ENCODE data around the gene EYA3. TPM values are rescaled to one million over a fixed set of nuclear protein-coding genes. Genes with fewer than 3 reads are reported as not detected.

The EYA3 gene
- total and polyA plus RNA-seq, 2 of the 4 experiments (the other 2 are of a cell fraction) = 9.1 to 17.6 TPM

DNA sequence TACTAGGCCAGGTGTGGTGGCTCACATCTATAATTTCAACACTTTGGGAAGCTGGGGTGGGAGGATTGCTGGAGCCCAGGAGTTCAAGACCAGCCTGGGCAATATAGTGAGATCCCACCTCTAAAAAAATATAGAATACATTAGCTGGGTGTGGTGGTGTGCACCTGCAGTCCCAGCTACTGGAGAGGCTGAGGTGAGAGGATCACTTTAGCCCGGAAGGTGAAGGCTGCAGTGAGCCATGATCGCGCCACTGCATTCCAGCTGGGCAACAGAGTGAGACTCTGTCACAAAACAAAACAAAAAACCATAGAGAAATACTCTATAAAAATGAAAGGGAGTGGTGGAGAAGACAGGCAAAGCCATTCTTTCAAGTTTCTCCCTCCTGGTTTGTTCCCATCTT lies 62.1 kb downstream of the EYA3 start:
- ChIA-PET CTCF (interaction anchor here (1.2 kb wide), 1 partner anchor 12 kb away, joined by 3 read pairs; no protein-coding TSS in a partner anchor), POLR2A (ENCODE audit: unreplicated experiment) (no interaction called here)
- DNase-seq (no peak), ATAC-seq (ENCODE audit: low read depth) (no peak)
- no peak overlapping the region for H3K9ac ChIP-seq (ENCODE audit: low read depth, low read length)
- in situ Hi-C loops (cut with MboI; ENCODE audit: low sequenced_read_pairs) = no loop called here
- no peaks in the 10 kb centered on the region; the same call in 1 of the 2 replicates for H3K36me3 ChIP-seq (ENCODE audit: control insufficient read depth, insufficient read depth, low read length)
- H3K23ac ChIP-seq (ENCODE audit: low read depth, low read length) = no peak overlapping the region
- no peak overlapping the region for H2BK5ac ChIP-seq (ENCODE audit: low read depth, low read length, poor library complexity, severe bottlenecking)
- peaks cover 6% of the 10 kb centered on the region for H3K9me1 ChIP-seq (ENCODE audit: insufficient read depth, low read length)
- no peak overlapping the region for H4K5ac ChIP-seq (ENCODE audit: low read depth, low read length)
- H2AFZ ChIP-seq (replicated peaks; ENCODE audit: low read length, poor library complexity) = no peak overlapping the region
- H2BK15ac ChIP-seq (ENCODE audit: low read depth, low read length) = no peak overlapping the region
- H3K27ac ChIP-seq (ENCODE audit: insufficient read depth, low read length) = no peak overlapping the region
- H4K8ac ChIP-seq (ENCODE audit: low read depth in 2 of 2, low read length in 2 of 2) = no peak overlapping the region
- H3K9me3 ChIP-seq (ENCODE audit: control insufficient read depth, insufficient read depth, low read length) = no peaks in the 10 kb centered on the region
- TF ChIP-seq, protein P1, sequence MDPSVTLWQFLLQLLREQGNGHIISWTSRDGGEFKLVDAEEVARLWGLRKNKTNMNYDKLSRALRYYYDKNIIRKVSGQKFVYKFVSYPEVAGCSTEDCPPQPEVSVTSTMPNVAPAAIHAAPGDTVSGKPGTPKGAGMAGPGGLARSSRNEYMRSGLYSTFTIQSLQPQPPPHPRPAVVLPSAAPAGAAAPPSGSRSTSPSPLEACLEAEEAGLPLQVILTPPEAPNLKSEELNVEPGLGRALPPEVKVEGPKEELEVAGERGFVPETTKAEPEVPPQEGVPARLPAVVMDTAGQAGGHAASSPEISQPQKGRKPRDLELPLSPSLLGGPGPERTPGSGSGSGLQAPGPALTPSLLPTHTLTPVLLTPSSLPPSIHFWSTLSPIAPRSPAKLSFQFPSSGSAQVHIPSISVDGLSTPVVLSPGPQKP (IDR thresholded peaks at IDR 0.05; ENCODE audit: borderline replicate concordance, low read depth, low read length) = no peak
- TF ChIP-seq, protein P2, sequence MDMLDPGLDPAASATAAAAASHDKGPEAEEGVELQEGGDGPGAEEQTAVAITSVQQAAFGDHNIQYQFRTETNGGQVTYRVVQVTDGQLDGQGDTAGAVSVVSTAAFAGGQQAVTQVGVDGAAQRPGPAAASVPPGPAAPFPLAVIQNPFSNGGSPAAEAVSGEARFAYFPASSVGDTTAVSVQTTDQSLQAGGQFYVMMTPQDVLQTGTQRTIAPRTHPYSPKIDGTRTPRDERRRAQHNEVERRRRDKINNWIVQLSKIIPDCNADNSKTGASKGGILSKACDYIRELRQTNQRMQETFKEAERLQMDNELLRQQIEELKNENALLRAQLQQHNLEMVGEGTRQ (IDR thresholded peaks at IDR 0.05; ENCODE audit: low read depth, low read length) = no peak
- TF ChIP-seq MXI1 (IDR thresholded peaks at IDR 0.05; ENCODE audit: borderline replicate concordance, low read depth, low read length) = no peak
- TF ChIP-seq BHLHE40 (IDR thresholded peaks at IDR 0.05; ENCODE audit: low read depth, low read length) = no peak
- no peak for TF ChIP-seq RFX5 (IDR thresholded peaks at IDR 0.05; ENCODE audit: low read depth, low read length)
- TF ChIP-seq RAD21 (IDR thresholded peaks at IDR 0.05; ENCODE audit: low read length) = no peak
- no peak for TF ChIP-seq MAZ (IDR thresholded peaks at IDR 0.05; ENCODE audit: borderline replicate concordance, low read depth, low read length)
- no peak for TF ChIP-seq RCOR1 (IDR thresholded peaks at IDR 0.05; ENCODE audit: insufficient replicate concordance, low read length)
- TF ChIP-seq POLR2A (IDR thresholded peaks at IDR 0.05; ENCODE audit: low read depth, low read length) = no peak
- TF ChIP-seq FOS (IDR thresholded peaks at IDR 0.05; ENCODE audit: low read depth, low read length) = no peak
- no peak for TF ChIP-seq NFE2L2 (IDR thresholded peaks at IDR 0.05; ENCODE audit: low read depth, low read length)
- TF ChIP-seq CHD1 (IDR thresholded peaks at IDR 0.05; ENCODE audit: low read depth, low read length) = no peak
- TF ChIP-seq CEBPB (IDR thresholded peaks at IDR 0.05; ENCODE audit: low read depth, low read length) = no peak
- no peak for TF ChIP-seq MAFK (IDR thresholded peaks at IDR 0.05; ENCODE audit: low read depth, low read length)
- TF ChIP-seq, protein P3, sequence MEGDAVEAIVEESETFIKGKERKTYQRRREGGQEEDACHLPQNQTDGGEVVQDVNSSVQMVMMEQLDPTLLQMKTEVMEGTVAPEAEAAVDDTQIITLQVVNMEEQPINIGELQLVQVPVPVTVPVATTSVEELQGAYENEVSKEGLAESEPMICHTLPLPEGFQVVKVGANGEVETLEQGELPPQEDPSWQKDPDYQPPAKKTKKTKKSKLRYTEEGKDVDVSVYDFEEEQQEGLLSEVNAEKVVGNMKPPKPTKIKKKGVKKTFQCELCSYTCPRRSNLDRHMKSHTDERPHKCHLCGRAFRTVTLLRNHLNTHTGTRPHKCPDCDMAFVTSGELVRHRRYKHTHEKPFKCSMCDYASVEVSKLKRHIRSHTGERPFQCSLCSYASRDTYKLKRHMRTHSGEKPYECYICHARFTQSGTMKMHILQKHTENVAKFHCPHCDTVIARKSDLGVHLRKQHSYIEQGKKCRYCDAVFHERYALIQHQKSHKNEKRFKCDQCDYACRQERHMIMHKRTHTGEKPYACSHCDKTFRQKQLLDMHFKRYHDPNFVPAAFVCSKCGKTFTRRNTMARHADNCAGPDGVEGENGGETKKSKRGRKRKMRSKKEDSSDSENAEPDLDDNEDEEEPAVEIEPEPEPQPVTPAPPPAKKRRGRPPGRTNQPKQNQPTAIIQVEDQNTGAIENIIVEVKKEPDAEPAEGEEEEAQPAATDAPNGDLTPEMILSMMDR (conservative IDR thresholded peaks at IDR 0.05; ENCODE audit: low read depth, low read length) = no peak
- no peak for TF ChIP-seq SMC3 (IDR thresholded peaks at IDR 0.05; ENCODE audit: low read depth, low read length)
- peaks cover 11% of the 10 kb centered on the region for H3K4me1 ChIP-seq (ENCODE audit: control insufficient read depth, insufficient read depth, low read length)
- no peak overlapping the region for H4K91ac ChIP-seq (ENCODE audit: insufficient read depth, low read depth, low read length)
- H2BK120ac ChIP-seq (ENCODE audit: low read depth, low read length) = no peak overlapping the region
- dilution Hi-C loops (cut with HindIII; ENCODE audit: low sequenced_read_pairs, unreplicated experiment) = no loop called here
- H2BK20ac ChIP-seq (ENCODE audit: low read depth, low read length) = no peak overlapping the region
- no peak overlapping the region for H2AK9ac ChIP-seq (replicated peaks; ENCODE audit: low read depth, low read length, poor library complexity)
- no peak overlapping the region for H3K4me3 ChIP-seq (ENCODE audit: insufficient read depth, low read depth, low read length)
- no peak overlapping the region for H3K56ac ChIP-seq (ENCODE audit: extremely low read depth, insufficient read depth, low read length)
- no TSS peak for BruUV-seq (replicated peaks)
- no peak overlapping the region for H2AK5ac ChIP-seq (ENCODE audit: low read depth, low read length)
- no peak overlapping the region for H3K4me2 ChIP-seq (ENCODE audit: low read depth, low read length)
- intact Hi-C loops (cut with micrococcal nuclease) = no loop called here
- peaks cover 20 to 31% of the 10 kb centered on the region in 2 experiments for H3K79me1 ChIP-seq (ENCODE audit: low read depth in 1 of 2, low read length in 2 of 2)
- no peak overlapping the region for H3K4ac ChIP-seq (ENCODE audit: low read depth, low read length)
- H3K27me3 ChIP-seq (ENCODE audit: control insufficient read depth, insufficient read depth, low read length) = no peaks in the 10 kb centered on the region
- no peak overlapping the region for H3K14ac ChIP-seq (replicated peaks; ENCODE audit: low read depth, low read length)
- no CpG with 5 or more reads among the region's 3 CpGs for WGBS, 2 experiments (ENCODE audit: extremely low coverage in 2 of 2, insufficient read length in 1 of 2)
- H4K20me1 ChIP-seq (ENCODE audit: insufficient read depth, low read length) = no peaks in the 10 kb centered on the region
- H3K18ac ChIP-seq (ENCODE audit: low read depth, low read length) = no peak overlapping the region

All from IMR-90 (cell line).